M059J (cell line): ENCODE measurements around the gene TUBB4B. TPM values are rescaled to one million over a fixed set of nuclear protein-coding genes. Genes with fewer than 3 reads are reported as not detected.
"Not testable (repeated sequence)": the region's sequence is repeated elsewhere in the genome, so short reads cannot be mapped to it uniquely, and the experiment has no call there.

Source experiments
- DNase-seq: peaks from one replicate; pipeline ENCODE4 v3.0.0-alpha.2; 2012; ENCODE audit warnings: low read depth
- total RNA-seq: library from RNA; depleted of rRNA; stranded (reverse); fragments of >200 nt; shearing (Covaris generic); gene quantifications from 2 replicates; pipeline ENCODE4 v1.2.3, GENCODE V29; 2014

Gene TUBB4B
- total RNA-seq, 1 experiment from 2014 or later = 381 TPM

DNA sequence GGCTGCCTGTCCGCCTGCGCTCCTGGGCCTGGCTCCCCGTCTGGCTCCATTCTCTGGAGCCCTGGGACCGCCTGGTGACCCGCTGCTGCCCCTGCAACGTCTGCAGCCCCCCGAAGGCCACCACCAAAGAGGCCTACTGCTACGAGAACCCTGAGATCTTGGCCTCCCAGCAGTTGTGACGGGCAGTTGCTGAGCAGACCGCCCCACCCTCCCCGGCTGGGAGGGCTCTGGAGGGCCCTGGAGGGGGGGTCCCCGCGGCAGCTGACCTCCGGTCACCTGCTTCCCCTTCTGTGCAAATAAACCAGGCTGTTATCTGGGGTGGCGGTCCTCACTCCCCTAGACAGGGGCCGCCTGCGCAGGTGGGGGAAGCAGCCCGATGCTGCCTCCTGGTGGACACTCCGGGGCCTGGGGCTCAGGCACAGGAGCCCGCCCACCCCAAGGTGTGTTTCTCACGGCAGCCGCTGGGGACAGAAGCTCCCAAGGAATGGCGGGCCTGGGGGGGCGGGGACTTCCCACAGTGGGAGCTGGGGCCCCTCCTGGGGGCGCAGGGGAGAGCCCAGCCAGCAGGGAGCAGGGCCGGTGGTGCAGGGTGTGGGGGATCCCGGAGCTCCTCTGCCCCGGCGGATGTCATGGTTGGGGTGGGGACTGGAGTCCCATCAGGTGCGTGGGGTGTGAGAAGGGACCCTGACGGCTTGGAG is 4.7 kb upstream of the TUBB4B start:
- peak; percentile 64 for DNase-seq

DNA sequence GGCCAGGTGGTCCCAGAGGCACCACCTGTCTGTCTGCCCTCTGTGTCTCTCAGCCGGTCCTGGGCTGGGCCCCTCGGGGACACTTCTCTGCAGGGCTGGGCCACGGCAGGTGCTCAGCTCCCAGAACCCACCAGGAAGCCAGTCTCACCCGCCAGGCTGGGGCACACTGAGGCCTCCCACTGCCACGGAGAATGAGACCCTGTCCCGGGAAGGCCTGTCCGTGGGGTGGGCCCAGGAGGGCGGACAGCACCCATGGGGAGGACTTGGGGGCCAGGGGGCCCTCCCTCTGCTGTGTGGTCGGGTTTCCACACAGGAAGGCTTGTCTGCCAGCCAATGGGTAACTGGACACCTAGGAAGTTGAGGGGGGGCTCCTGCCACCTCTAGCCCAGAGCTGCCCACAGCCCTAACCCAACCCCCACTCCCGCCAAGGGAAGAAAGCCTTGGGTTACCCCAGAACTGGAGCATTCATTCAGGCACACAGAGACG is 4.1 kb upstream of the TUBB4B start:
- no peak for DNase-seq

GRCh38 chr9:137237759-137238726 is 3.0 kb upstream of the TUBB4B start:
- peak; percentile 45 for DNase-seq

GRCh38 chr9:137239541-137240200 is 1.4 kb upstream of the TUBB4B start:
- DNase-seq = not testable (repeated sequence)

DNA sequence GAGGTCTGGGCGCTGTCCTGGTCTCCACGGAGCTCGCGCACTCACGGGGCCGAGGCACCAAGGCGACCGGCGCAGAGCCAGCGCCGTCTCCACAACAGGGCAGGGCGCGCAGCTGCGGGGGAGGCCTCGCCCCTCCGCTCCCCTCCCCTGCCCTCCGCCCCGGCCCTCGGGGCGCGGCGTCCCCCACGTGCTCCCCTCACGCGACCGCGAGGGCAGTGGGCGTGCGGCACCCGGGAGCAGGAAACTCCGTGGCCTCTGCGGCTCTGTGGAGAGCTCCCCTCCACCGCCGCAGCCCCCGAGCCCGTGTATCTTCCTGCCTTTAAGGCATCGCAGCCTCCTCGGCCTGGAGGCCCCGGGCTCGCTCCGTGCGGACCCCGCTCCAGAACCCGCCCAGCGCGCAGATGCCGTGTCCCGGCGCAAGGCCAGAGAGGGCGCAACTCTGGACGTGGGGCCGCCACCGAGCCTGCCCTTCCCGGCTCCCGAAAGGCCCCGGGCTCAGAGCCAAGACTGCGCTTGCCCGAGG is 708 bp upstream of the TUBB4B start:
- DNase-seq = peak; percentile 80

GRCh38 chr9:137241490-137242268 is 592 bp downstream of the TUBB4B start:
- peak; percentile 58 for DNase-seq

DNA sequence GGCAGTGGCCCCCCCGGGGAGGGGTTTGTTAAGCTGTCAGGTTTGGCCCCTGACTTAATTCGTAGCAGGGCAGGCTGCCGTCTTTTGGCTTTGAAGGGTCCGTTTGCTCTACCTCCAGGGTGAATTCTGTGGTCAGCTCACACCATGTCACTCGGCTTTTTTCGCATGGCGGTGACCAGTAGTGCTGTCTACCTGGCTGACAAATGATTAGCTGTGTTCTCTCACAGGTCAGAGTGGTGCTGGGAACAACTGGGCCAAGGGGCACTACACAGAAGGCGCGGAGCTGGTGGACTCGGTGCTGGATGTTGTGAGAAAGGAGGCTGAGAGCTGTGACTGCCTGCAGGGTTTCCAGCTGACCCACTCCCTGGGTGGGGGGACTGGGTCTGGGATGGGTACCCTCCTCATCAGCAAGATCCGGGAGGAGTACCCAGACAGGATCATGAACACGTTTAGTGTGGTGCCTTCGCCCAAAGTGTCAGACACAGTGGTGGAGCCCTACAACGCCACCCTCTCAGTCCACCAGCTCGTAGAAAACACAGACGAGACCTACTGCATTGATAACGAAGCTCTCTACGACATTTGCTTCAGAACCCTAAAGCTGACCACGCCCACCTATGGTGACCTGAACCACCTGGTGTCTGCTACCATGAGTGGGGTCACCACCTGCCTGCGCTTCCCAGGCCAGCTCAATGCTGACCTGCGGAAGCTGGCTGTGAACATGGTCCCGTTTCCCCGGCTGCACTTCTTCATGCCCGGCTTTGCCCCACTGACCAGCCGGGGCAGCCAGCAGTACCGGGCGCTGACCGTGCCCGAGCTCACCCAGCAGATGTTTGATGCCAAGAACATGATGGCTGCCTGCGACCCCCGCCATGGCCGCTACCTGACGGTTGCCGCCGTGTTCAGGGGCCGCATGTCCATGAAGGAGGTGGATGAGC is 1.4 kb downstream of the TUBB4B start:
- no peak for DNase-seq

- not testable (repeated sequence) for DNase-seq
Measured at GRCh38 chr9:137243266-137243625, 2.2 kb downstream of the TUBB4B start.

DNA sequence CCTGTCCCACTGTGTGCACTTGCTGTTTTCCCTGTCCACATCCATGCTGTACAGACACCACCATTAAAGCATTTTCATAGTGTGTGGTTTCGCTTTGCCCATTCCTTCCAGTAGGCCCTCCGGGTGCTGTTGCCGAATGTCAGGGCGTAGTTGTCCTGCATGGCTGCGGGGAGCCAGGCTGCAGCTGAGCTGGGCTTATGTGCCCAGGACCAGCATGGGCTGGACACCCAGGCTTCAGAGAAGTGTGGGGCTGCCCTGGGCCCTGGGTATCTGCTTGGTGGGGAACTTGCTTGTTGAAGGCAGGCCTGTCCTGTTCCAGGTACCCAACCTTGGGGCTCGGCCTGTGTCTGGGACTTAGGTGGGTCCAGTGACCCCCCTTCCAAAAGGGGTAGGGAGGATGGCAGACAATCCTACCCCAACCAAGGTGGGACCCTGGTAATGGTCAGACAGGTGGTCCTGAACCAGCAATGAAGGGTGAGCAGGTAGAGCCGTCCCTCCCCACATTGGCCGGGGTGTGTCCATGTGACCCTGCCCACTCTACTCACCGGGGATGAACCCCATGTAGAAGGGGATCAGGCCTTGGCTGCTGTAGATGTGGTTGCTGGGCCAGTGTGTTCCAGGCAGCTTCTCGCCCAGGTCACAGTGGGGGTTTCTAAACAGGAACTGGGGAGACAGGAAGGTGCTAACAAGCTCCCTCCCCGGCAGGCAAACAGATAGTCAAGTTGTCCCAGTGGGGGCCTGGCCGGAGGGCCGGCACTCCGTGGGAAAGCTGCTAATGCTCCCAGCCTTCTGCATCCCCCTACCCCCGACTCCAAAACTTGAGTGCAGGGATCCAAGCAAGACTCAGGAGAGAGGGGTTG is 2.8 kb downstream of the TUBB4B start:
- DNase-seq = peak; percentile 62

DNA sequence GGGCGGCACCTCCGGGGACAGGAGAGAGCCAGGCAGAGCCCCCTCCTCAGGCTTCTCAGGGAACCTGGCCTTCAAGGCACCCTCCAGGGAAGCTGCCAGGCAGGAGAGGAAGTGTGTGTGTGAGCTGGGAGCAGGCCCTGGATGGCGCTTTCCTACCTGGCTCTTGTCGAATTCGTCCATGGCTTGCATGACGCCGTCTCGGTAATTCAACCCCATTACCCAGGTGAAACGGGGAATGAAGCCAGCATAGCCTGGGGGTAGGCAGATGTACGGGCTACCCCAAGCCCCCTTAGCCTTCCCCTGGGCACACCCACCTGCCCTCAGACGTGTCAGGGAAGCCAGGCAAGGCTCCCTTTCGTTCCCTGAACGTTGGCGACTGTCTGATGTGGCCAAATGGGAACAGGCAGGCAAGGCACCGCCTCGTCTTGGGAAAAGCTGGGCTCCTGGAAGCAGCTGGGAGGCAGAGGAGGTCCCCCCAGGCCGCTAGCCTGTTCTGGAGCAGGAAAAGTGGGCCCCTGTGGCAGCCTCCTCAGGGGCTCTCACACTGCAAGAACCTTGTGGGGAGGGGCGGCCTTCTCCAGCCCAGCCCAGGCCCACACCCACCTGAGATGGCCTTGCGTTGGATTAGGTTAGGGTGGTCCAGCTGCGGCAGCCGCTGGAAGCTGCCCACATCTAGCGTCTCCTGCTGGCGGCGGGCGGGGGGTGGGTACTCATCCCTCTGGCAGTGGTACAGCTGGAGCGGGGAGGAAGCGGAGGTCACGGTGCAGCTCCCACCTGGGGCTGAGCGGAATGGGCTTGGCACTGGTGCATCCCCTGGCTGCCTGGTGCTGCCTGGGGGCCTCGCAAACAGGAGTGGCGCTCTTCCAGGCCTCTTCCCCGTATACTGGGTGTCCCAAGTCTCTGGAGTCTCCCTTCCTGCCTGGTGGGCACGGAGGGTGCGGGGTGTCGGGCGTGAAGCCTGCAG is 3.7 kb downstream of the TUBB4B start:
- no peak for DNase-seq

GRCh38 chr9:137245450-137246421 is 4.6 kb downstream of the TUBB4B start:
- DNase-seq = no peak

DNA sequence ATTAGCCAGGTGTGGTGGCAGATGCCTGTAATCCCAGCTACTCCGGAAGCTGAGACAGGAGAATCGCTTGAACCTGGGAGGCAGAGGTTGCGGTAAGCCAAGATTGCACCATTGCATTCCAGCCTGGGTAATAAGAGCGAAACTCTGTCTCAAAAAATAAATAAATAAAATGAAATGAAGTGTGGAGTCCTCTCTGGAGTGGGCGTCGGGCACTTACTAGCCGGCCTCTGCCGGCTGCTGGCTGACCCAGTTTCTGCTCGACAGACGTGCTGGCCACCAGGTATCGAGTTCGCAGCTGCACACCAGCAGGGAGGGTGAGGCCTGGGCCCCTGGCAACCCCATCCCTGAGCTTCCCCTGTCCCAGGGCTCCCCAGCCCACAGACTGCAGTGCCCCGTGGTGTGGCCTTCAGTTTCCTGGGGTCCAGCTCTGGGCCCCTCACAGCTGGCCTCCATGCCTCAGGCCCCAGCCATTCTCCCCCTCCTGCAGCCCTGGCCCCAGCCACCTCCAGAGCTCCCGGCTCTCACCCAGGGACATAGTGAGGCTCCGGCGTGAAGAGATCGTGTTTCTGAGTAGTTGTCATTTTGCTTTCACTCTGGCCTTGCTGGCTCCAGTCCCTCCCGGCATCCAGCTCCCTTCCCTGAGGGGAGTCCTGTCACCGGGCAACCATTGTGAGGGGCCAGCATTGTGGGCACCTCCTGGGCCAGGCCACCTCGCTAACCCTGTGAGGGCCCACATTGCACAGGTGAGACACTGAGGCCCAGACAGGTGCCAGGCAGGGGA is 6.2 kb downstream of the TUBB4B start:
- DNase-seq = no peak

DNA sequence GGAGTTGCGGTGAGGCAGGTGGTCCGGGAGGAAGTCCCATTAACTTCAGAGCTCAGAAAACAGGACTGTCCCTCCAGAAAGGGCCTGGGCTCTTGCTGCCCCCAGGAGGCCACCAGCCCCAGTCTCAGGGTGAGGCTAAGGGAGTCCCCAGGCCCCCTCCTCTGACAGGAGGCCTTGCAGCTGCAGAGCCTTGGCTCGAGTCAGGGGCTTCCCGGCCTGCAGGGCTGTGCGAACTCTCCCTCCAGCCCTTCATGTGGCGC is 6.8 kb downstream of the TUBB4B start:
- no peak for DNase-seq

DNA sequence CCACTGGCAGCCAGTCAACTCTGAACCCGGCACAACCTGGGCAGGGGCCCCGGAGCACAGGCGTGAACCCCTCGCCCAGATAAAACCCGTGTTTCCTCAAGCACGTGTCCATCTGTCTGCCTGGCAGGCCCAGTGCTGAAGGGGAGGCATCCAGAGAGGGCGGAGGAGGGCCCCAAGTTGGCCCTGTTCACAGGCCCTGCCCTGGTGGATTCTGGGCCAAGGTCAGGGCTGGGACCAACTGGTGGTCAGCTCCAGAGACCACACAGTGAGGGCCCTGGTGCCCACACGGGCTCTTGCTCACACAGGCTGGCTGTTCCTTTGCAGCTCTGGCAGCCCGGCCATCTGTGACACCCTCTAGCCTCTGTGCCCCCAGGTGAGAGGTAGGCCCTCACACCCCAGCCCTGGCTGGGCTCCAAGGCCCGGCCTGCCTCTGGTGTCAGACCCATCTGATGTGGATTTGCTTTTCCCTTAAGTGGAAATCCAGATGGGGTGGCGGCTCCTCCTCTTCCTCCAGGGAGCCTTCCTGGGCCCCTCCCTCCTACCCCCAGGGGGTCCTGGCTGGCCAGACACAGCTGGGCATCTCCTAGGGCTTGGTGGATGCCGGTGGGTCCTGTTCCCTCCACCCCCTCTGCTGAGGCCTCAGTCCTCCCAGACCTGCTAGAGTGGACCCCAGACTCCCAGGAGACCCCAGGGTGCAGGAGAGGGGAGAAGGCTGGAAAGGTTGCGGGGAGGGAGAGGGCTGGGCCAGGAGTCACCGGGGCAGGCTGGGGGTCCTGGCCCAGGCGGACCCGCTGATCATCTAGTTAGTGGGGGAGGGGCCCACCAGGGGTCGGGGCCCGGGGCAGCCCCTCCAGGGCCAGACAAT is 9.5 kb downstream of the TUBB4B start:
- no peak for DNase-seq

DNA sequence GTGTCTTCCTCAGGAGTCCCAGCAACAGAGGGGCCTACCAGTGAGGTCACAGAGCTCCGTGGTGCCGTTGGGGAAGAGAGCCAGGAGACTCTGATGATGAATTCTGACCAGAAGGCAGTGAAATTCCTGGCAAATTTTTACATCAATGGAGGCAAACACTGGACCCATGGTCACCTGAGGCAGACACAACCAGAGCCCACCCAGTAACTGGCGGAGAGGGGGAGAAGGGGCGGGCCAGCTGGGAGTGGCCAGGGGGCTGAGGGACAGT is 10.0 kb downstream of the TUBB4B start, which contains the start of gene STPG3:
Gene STPG3 (plus strand): TSS at position 93 of the 268 bp plus-strand sequence. CDS start 1 bp downstream, at position 94.
- DNase-seq = no peak
